Neuronal stem cell (in vitro differentiated cells): ENCODE data around the gene CNOT6.
"Not testable (repeated sequence)": the region's sequence is repeated elsewhere in the genome, so short reads cannot be mapped to it uniquely, and the experiment has no call there.

ENCODE experiments used
- DNase-seq: peaks from one replicate; pipeline ENCODE4 v3.0.0-alpha.2; 2013; ENCODE audit warnings: low spot score
- H2AFZ ChIP-seq: one replicate; pipeline ENCODE4 v1.6.1; 2013; ENCODE audit warnings: mild to moderate bottlenecking, low read length, inconsistent platforms
- H2AK5ac ChIP-seq: 2 replicates; pipeline ENCODE4 v1.6.1; 2013; ENCODE audit warnings: low read depth, mild to moderate bottlenecking, inconsistent platforms, low read length, moderate library complexity, mixed read lengths
- H2BK120ac ChIP-seq: 2 replicates; pipeline ENCODE4 v1.6.1; 2013; ENCODE audit warnings: low read depth, mild to moderate bottlenecking, inconsistent platforms, low read length, moderate library complexity, mixed read lengths
- H2BK12ac ChIP-seq: one replicate; pipeline ENCODE4 v1.6.1; 2013; ENCODE audit warnings: low read length, inconsistent platforms
- H2BK15ac ChIP-seq: 2 replicates; pipeline ENCODE4 v1.6.1; 2013; ENCODE audit warnings: mild to moderate bottlenecking, low read length, inconsistent platforms, mixed read lengths
- H2BK5ac ChIP-seq: one replicate; pipeline ENCODE4 v1.6.1; 2013; ENCODE audit warnings: inconsistent platforms, mild to moderate bottlenecking, low read length, moderate library complexity
- H3K14ac ChIP-seq: one replicate; pipeline ENCODE4 v1.6.1; 2013; ENCODE audit warnings: low read length, inconsistent platforms
- H3K18ac ChIP-seq: 2 replicates; pipeline ENCODE4 v1.6.1; 2013; ENCODE audit warnings: low read length, inconsistent platforms
- H3K23ac ChIP-seq: 2 replicates; pipeline ENCODE4 v1.6.1; 2013; ENCODE audit warnings: low read depth, mild to moderate bottlenecking, mixed read lengths, low read length, inconsistent platforms; ENCODE audit not compliant: poor library complexity
- H3K27ac ChIP-seq: replicated peaks from 3 replicates; pipeline ENCODE4 v1.5.1; 2013; ENCODE audit warnings: low read length, inconsistent platforms
- H3K27me3 ChIP-seq, 3 experiments: 2 replicates each; pipeline ENCODE4 v1.6.1; 2013; ENCODE audit warnings: low read length in 3 of 3, mild to moderate bottlenecking in 2 of 3, inconsistent platforms in 1 of 3, low read depth in 1 of 3, mixed read lengths in 1 of 3, moderate library complexity in 1 of 3; ENCODE audit not compliant: control insufficient read depth in 3 of 3, insufficient read depth in 3 of 3
- H3K36me3 ChIP-seq, 2 donors: replicated peaks in 1 of 2; 2 replicates each; pipeline ENCODE4 v1.6.1; 2013; ENCODE audit warnings: low read length in 2 of 2; ENCODE audit not compliant: control insufficient read depth in 2 of 2, insufficient read depth in 2 of 2
- H3K4ac ChIP-seq: 2 replicates; pipeline ENCODE4 v1.6.1; 2013; ENCODE audit warnings: inconsistent platforms, mild to moderate bottlenecking, low read length, moderate library complexity
- H3K4me1 ChIP-seq, 2 donors: 1 replicate in 1 of 2; 2 replicates in 1 of 2; pipeline ENCODE4 v1.6.1; 2013; ENCODE audit warnings: low read length in 2 of 2, low read depth in 1 of 2; ENCODE audit not compliant: control insufficient read depth in 2 of 2, insufficient read depth in 1 of 2
- H3K4me2 ChIP-seq: one replicate; pipeline ENCODE4 v1.6.1; 2013; ENCODE audit warnings: mild to moderate bottlenecking, low read length, inconsistent platforms; ENCODE audit not compliant: insufficient read depth, poor library complexity, severe bottlenecking
- H3K4me3 ChIP-seq, 2 donors: 2 replicates each; pipeline ENCODE4 v1.5.1; 2013; ENCODE audit warnings: low read length in 2 of 2, mild to moderate bottlenecking in 2 of 2, inconsistent platforms in 1 of 2, moderate library complexity in 1 of 2
- H3K79me1 ChIP-seq: one replicate; pipeline ENCODE4 v1.6.1; 2013; ENCODE audit warnings: low read depth, mild to moderate bottlenecking, inconsistent platforms, low read length, moderate library complexity
- H3K9ac ChIP-seq: one replicate; pipeline ENCODE4 v1.6.1; 2013; ENCODE audit warnings: mild to moderate bottlenecking, low read depth, low read length, inconsistent platforms; ENCODE audit not compliant: poor library complexity
- H3K9me3 ChIP-seq, 2 donors: replicated peaks in 1 of 2; 2 replicates each; pipeline versions ENCODE3 to v1.6.1; 2013; ENCODE audit warnings: low read length in 2 of 2, mild to moderate bottlenecking in 2 of 2, inconsistent platforms in 1 of 2, low read depth in 1 of 2, mixed read lengths in 1 of 2, moderate library complexity in 1 of 2; ENCODE audit not compliant: control insufficient read depth in 2 of 2, insufficient read depth in 1 of 2
- H4K8ac ChIP-seq: one replicate; pipeline ENCODE4 v1.6.1; 2013; ENCODE audit warnings: low read depth, mild to moderate bottlenecking, inconsistent platforms, low read length, moderate library complexity
- H4K91ac ChIP-seq: one replicate; pipeline ENCODE4 v1.6.1; 2013; ENCODE audit warnings: low read length, low read depth, mild to moderate bottlenecking, inconsistent platforms; ENCODE audit not compliant: poor library complexity
- WGBS, 2 donors: extraction: QIAGEN DNeasy Blood & Tissue Kit; methylation state at CpG; one replicate each; pipeline ENCODE4 v1.1.7; 2013; ENCODE audit warnings: missing lambda C conversion rate in 2 of 2, mixed read lengths in 1 of 2; ENCODE audit not compliant: insufficient read length in 2 of 2, insufficient replicate concordance in 1 of 2; ENCODE audit errors: extremely low coverage in 2 of 2; 5-methylcytosine and 5-hydroxymethylcytosine counted together

CNOT6 gene

GRCh38 chr5:180525399-180525798, 31.2 kb downstream of the CNOT6 start:
- H3K4me3 ChIP-seq = no peak overlapping the region
- WGBS, 2 donors = no CpG with 5 or more reads among the region's 4 CpGs
- H4K8ac ChIP-seq = no peak overlapping the region
- H2BK5ac ChIP-seq = no peak overlapping the region
- H3K9ac ChIP-seq = no peak overlapping the region
- H2BK120ac ChIP-seq = no peak overlapping the region
- H3K9me3 ChIP-seq = peaks cover 6 to 23% of the 10 kb centered on the region in 2 donors
- H2BK15ac ChIP-seq = no peak overlapping the region
- H3K79me1 ChIP-seq = peaks cover 9% of the 10 kb centered on the region
- H3K4me2 ChIP-seq = no peak overlapping the region
- H2AK5ac ChIP-seq = no peak overlapping the region
- H3K36me3 ChIP-seq = peaks cover 11 to 61% of the 10 kb centered on the region in 2 donors
- H3K27me3 ChIP-seq = no peaks in the 10 kb centered on the region
- H4K91ac ChIP-seq = no peak overlapping the region
- DNase-seq = no peak
- no peak overlapping the region for H2BK12ac ChIP-seq
- no peak overlapping the region for H3K4ac ChIP-seq
- no peak overlapping the region for H3K23ac ChIP-seq
- no peak overlapping the region for H2AFZ ChIP-seq
- H3K14ac ChIP-seq = no peak overlapping the region
- peaks cover 2 to 13% of the 10 kb centered on the region in 2 donors for H3K4me1 ChIP-seq
- no peak overlapping the region for H3K18ac ChIP-seq
- H3K27ac ChIP-seq = no peak overlapping the region

DNA sequence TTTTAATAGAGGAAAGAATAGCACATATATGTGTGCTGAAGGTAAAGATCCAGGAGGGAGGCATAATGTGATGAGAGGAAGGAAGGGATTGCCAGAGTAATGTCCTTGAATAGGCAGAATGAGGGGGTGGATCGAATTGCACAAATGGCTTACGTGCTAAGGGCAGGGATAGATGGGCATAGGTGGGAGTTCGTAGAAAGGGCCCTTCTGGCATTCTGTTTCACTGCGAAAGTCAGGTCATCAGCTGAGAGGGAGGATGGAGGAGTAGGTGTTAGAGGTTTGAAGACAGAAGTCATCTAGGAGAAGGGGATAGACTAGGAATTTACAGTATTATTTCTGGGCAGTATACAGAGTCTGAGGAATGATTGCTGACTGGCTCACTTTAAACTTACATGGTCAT, 32.1 kb downstream of the CNOT6 start:
- no peak overlapping the region for H3K4me3 ChIP-seq
- peaks cover 6 to 23% of the 10 kb centered on the region in 2 donors for H3K9me3 ChIP-seq
- H3K18ac ChIP-seq = no peak overlapping the region
- H3K27me3 ChIP-seq = no peaks in the 10 kb centered on the region
- no peak overlapping the region for H3K4ac ChIP-seq
- H3K4me2 ChIP-seq = no peak overlapping the region
- peaks cover 9% of the 10 kb centered on the region for H3K79me1 ChIP-seq
- H2AFZ ChIP-seq = no peak overlapping the region
- H3K36me3 ChIP-seq = peaks cover 11 to 55% of the 10 kb centered on the region in 2 donors
- H3K14ac ChIP-seq = no peak overlapping the region
- H3K23ac ChIP-seq = no peak overlapping the region
- no peak overlapping the region for H2BK15ac ChIP-seq
- no peak for DNase-seq
- no peak overlapping the region for H2BK5ac ChIP-seq
- peaks cover 2 to 13% of the 10 kb centered on the region in 2 donors for H3K4me1 ChIP-seq
- H4K8ac ChIP-seq = no peak overlapping the region
- no peak overlapping the region for H3K27ac ChIP-seq
- no peak overlapping the region for H3K9ac ChIP-seq
- H4K91ac ChIP-seq = no peak overlapping the region
- no peak overlapping the region for H2BK12ac ChIP-seq
- no CpG with 5 or more reads among the region's 4 CpGs for WGBS, 2 donors
- no peak overlapping the region for H2BK120ac ChIP-seq
- no peak overlapping the region for H2AK5ac ChIP-seq

- H3K4me3 ChIP-seq = no peak overlapping the region
- no peak overlapping the region for H3K14ac ChIP-seq
- WGBS, 2 donors = no CpG with 5 or more reads among the region's 15 CpGs
- no peak overlapping the region for H2BK5ac ChIP-seq
- no peak overlapping the region for H3K4ac ChIP-seq
- H3K4me1 ChIP-seq = peaks cover under 1 to 10% of the 10 kb centered on the region in 2 donors
- no peak overlapping the region for H2AFZ ChIP-seq
- H3K79me1 ChIP-seq = peaks cover 9% of the 10 kb centered on the region
- no peak overlapping the region for H4K8ac ChIP-seq
- H2AK5ac ChIP-seq = no peak overlapping the region
- H2BK12ac ChIP-seq = no peak overlapping the region
- H3K4me2 ChIP-seq = no peak overlapping the region
- no peak for DNase-seq
- no peak overlapping the region for H3K9ac ChIP-seq
- no peaks in the 10 kb centered on the region for H3K27me3 ChIP-seq
- no peak overlapping the region for H2BK15ac ChIP-seq
- peaks cover 11 to 36% of the 10 kb centered on the region in 2 donors for H3K9me3 ChIP-seq
- no peak overlapping the region for H3K23ac ChIP-seq
- no peak overlapping the region for H3K27ac ChIP-seq
- H2BK120ac ChIP-seq = no peak overlapping the region
- H4K91ac ChIP-seq = no peak overlapping the region
- no peak overlapping the region for H3K18ac ChIP-seq
- peaks cover 19 to 53% of the 10 kb centered on the region in 2 donors for H3K36me3 ChIP-seq
Measured at GRCh38 chr5:180527659-180528058, 33.5 kb downstream of the CNOT6 start.

GRCh38 chr5:180531036-180531585, 36.9 kb downstream of the CNOT6 start:
- H3K23ac ChIP-seq, H3K18ac ChIP-seq, DNase-seq, H3K9ac ChIP-seq, H2AK5ac ChIP-seq, H2BK5ac ChIP-seq, H2BK15ac ChIP-seq, H3K27me3 ChIP-seq, H2BK12ac ChIP-seq, H3K27ac ChIP-seq, H3K4ac ChIP-seq, H2AFZ ChIP-seq, H2BK120ac ChIP-seq, H4K8ac ChIP-seq, H3K4me1 ChIP-seq, H3K14ac ChIP-seq, H4K91ac ChIP-seq, H3K4me2 ChIP-seq, H3K4me3 ChIP-seq: not testable (repeated sequence)
- Histone ChIP-seq H3K9me3 (peaks cover 11 to 52% of the 10 kb centered on the region in 2 donors), H3K79me1 (peaks cover 13% of the 10 kb centered on the region), H3K36me3 (peaks cover 34 to 76% of the 10 kb centered on the region in 2 donors)
- WGBS, 2 donors = no CpG with 5 or more reads among the region's 43 CpGs
